Pons (tissue), 1 donor: ENCODE data around the gene ENPP5.
"Not testable (repeated sequence)": the region's sequence is repeated elsewhere in the genome, so short reads cannot be mapped to it uniquely, and the experiment has no call there.

Experiments
- DNase-seq: peaks from one replicate; pipeline ENCODE4 v3.0.0-alpha.2; 2016; ENCODE audit warnings: low spot score

The ENPP5 gene

DNA sequence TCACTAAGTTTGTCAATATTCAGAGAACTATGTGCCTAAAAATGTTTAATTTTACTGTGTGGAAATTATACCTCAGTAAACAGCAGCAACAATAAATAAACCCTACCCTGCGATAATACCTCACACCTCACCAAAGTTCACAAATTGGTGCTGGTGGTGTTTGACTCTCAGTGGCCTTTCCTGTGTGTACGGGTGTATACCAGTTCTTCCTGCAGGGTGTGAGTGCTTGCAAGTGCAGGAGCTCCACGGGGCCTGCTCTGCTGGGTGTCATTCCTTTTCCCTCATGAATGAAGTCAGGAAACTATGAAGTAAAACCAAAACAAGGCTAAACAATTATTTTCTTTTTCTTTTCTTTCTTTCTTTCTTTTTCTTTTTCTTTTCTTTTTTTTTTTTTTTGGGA lies 4.1 kb upstream of the ENPP5 start:
- DNase-seq, result no peak

- DNase-seq, result no peak
These were observed 1.4 kb upstream of the ENPP5 start for GRCh38 chr6:46172176-46172575.

DNA sequence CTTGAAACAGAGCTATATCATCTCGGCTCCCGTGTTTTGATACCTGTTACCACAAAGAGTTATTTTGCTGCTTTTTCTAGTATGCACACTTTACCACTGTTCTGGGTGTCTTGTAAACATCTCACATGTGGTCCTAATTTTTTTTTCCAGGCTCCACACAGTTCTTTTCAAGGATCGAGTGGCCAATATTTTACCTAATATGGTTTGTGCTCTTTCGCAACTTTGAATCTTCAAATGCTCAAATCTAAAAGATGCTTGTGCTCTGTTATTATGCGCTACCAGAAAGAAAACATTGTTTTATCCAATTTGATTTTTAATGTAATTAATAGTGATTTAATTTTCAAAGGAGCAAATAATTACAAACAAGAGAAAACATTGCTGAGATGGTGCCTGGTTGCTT lies 10.7 kb downstream of the ENPP5 start:
- no peak for DNase-seq

GRCh38 chr6:46159229-46159628 lies 11.6 kb downstream of the ENPP5 start:
- no peak for DNase-seq

- DNase-seq, result no peak
These were observed 14.1 kb downstream of the ENPP5 start for GRCh38 chr6:46156701-46157100.

- not testable (repeated sequence) for DNase-seq
These were observed 21.7 kb downstream of the ENPP5 start for GRCh38 chr6:46149066-46149465.

GRCh38 chr6:46144270-46144669 lies 26.5 kb downstream of the ENPP5 start:
- no peak for DNase-seq

DNA sequence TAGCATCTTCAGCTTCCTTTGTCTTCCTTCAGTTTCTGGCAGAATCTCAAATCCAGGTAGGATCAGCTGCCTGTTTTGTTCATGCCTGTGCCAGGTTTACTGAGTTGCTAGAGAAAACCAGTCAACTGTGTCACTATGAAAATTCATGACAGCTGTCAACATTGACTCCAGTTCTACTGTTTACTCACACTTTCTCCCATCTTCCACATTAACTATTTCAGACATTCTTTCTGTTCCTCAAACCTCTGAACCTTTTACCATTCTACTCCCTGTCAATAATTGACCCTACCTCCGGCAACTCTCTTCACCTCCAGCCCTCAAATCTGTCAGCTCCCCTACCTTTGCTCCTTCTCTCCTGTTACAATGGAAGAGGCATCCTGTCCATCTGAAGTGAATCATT lies 32.5 kb downstream of the ENPP5 start:
- no peak for DNase-seq

DNA sequence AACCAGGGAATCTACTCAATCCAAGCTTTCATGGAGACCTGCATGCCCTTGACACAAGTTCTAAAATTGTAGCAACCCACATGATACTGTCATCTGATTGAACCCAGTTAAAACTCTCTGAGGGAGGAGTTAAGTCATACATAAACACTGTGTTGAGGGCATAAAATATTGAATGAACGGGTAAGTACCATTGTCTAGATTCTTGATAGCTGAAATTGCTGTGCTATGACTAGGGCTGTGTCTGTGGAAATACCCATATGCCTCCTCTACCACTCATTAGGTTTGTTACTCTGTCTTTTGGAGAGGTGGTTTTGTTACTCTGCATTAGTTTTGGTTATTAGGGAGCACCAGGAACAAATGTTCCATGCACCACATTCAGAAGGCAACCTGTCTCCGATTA lies 33.4 kb downstream of the ENPP5 start:
- DNase-seq, result no peak

DNA sequence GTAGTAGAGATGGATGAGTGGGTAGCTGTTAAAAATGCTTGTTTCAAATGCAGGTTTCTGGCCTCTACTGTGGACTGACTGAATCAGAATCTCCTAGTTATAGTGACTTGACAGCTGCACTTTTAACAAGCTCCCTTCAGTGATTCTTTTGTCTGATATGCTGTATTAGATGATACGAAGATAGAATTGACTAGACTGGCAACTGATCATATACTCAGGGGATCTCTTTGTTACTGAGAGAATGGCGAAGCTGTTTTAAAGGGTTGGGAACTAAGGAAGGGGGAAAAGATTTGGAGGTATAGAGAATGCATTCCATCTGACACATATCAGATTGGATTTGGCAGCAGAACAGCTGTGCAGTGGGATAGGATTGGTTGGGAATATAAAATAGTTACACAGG lies 33.9 kb downstream of the ENPP5 start:
- no peak for DNase-seq

DNA sequence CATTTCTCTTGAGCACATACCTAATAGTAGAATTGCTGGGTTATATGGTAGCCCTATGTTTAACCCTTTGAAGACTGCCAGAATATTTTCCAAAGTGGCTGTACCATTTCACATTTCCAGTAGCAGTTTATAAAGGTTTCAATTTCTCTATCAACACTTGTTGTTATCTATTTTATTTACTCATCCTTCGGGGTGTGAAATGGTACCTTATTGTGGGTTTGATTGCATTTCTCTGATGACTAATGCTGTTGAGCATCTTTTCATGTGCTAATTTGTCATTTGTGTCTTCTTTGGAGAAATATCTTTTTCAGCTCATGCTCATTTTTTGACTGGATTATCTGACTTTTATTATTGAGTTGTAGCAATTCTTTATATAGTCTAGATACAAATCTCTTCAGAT lies 35.6 kb downstream of the ENPP5 start:
- DNase-seq, result no peak

- no peak for DNase-seq
These were observed 36.6 kb downstream of the ENPP5 start for GRCh38 chr6:46134216-46134615.

GRCh38 chr6:46131291-46131690 lies 39.5 kb downstream of the ENPP5 start:
- DNase-seq, result not testable (repeated sequence)

DNA sequence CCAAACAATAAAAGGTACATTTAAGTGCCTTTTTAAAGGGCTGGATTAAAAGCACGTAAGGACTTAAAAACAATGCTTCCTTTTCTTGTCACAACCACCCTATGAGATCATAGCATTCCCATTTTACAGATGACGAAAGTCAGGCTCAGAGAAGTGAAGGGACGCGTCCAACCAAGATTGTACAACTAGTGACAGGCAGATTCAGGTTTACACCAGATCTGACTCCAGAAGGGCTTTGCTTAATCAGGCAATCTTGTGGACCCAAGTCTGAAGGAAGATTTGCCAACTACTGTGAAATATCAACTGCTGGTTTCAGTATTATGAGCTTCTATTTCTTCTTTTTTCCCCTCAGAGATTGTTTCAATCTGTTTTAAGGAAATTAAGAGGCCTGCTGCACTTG lies 40.1 kb downstream of the ENPP5 start:
- DNase-seq, result peak; percentile 39

GRCh38 chr6:46129629-46130511 lies 40.9 kb downstream of the ENPP5 start, which contains the start of gene ENPP4:
Gene ENPP4, plus strand, starts transcription at chr6:46129989. Its CDS starts 9,595 bp downstream, at chr6:46139584.
- DNase-seq, result peak; percentile 98

DNA sequence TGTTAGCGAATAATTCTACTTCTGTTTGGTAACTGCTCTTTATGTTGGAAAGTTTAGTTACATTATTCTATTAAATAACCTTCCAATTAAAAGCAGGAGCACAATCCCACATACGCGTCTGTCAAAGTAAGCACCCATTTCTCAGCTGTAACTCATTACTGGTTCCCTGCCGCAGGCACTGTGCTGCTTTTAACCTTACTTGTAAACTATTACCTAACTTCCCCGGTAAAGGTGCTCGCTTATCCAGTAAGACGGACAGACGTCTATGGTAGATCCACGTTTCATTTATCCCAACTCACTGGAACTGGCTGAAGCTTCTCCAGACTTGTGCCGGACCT lies 41.5 kb downstream of the ENPP5 start:
- DNase-seq, result no peak

GRCh38 chr6:46128476-46128875 lies 42.3 kb downstream of the ENPP5 start:
- no peak for DNase-seq

GRCh38 chr6:46119679-46120078 lies 51.1 kb downstream of the ENPP5 start:
- not testable (repeated sequence) for DNase-seq

DNA sequence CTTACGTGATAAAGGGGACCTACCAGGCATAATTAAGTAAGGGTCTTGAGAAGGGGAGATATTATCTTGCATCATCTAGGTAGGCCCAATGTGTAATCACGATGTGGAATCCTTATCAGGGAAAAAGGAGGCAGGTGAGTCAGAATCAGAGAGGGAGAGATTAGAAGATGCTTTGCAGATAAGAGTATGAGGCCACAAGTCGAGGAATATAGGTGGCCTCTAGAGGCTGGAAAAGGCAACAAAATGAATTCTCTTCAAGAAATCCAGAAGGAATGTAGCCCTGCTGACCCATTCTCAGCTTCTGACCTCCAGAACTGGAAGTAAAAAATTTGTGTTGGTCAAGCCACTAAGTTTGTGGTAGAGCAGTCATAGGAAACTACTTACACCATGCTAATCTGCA lies 51.9 kb downstream of the ENPP5 start:
- DNase-seq, result no peak

DNA sequence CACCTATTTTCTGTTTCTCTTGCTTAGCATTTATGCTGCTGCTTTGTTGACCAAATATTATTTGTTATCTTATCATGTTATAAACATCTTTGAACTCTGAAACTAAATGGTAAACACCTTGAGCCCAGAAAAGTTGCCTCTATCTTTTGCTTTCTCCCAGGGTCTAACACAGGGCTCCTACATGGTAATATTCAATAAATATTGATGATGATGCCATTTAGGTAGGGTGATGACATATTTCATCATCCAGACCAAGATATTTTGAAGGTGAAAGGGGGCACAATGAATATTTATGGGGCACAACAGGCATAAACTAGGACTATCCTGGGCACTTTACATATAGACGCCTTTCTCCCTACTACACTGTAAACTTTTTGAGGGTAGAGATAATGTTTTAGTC lies 52.6 kb downstream of the ENPP5 start:
- DNase-seq, result no peak

- no peak for DNase-seq
These were observed 54.5 kb downstream of the ENPP5 start for GRCh38 chr6:46116289-46116688.

- DNase-seq, result no peak
These were observed 55.1 kb downstream of the ENPP5 start for GRCh38 chr6:46115634-46116033.

DNA sequence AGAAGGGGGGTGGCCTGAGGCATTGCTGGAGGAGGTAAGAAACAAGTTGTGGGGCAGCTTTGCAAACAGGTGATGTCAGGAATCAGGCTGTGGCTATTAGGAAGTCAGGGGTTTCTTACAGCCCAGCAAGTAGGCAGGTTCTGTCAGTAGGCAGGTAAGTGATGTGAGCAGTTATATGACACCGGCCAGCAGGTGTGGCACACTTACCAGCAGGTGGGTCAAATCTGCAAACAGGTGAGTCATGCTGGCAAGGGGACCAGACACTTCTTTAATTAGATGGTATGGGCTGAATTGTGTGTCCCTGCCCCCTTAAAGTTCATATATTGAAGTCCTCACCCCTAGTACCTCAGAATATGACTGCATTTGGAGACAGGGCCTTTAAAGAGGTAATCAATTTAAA lies 57.4 kb downstream of the ENPP5 start:
- no peak for DNase-seq
